HL-60 (cell line): ENCODE results near the gene CXCL8.

ENCODE experiments used
- DNase-seq, 2 experiments: peaks; one replicate each; pipeline ENCODE4 v3.0.0-alpha.2; 2010 to 2020; ENCODE audit warnings: low read depth in 1 of 2, low spot score in 1 of 2
- H3K27ac ChIP-seq: fragments of 250-450 bp; sonication (Bioruptor Pico); replicated peaks from 2 replicates; pipeline ENCODE4 v1.5.1; 2020; ENCODE audit warnings: mild to moderate bottlenecking, moderate library complexity
- H3K27me3 ChIP-seq: fragments of 250-450 bp; sonication (Bioruptor Pico); 2 replicates; pipeline ENCODE4 v1.5.1; 2021; ENCODE audit warnings: mild to moderate bottlenecking, moderate library complexity; ENCODE audit not compliant: insufficient read depth, poor library complexity, severe bottlenecking
- H3K4me3 ChIP-seq: replicated peaks from 2 replicates; pipeline ENCODE4 v1.5.1; 2011; ENCODE audit warnings: mild to moderate bottlenecking, control low read depth, low read length; ENCODE audit not compliant: insufficient read depth
- CTCF ChIP-seq: IDR thresholded peaks from one replicate; pipeline ENCODE4 v1.5.1; 2011; ENCODE audit warnings: low read length, control low read depth, inconsistent platforms; ENCODE audit not compliant: insufficient read depth
- GABPA ChIP-seq: IDR thresholded peaks from 2 replicates; pipeline ENCODE4 v1.6.1; 2012; ENCODE audit warnings: low read depth
- POLR2AphosphoS5 ChIP-seq: IDR thresholded peaks from 2 replicates; pipeline ENCODE4 v1.6.1; 2012; ENCODE audit warnings: low read depth
- REST ChIP-seq: IDR thresholded peaks from 2 replicates; pipeline ENCODE4 v1.6.1; 2012; ENCODE audit warnings: low read depth; ENCODE audit not compliant: insufficient replicate concordance
- SPI1 ChIP-seq: IDR thresholded peaks from 2 replicates; pipeline ENCODE4 v1.6.1; 2012; ENCODE audit warnings: low read depth, mild to moderate bottlenecking, borderline replicate concordance

The CXCL8 gene

GRCh38 chr4:73721909-73722308, 18.5 kb upstream of the CXCL8 start:
- DNase-seq: no peak
- Histone ChIP-seq H3K27me3 (no peaks in the 10 kb centered on the region), H3K27ac (no peak overlapping the region), H3K4me3 (no peak overlapping the region)
- TF ChIP-seq SPI1 (no peak), GABPA (no peak), CTCF (no peak), REST (no peak), POLR2AphosphoS5 (no peak)

- no peak overlapping the region for H3K27ac ChIP-seq
- no peak overlapping the region for H3K4me3 ChIP-seq
- H3K27me3 ChIP-seq: no peaks in the 10 kb centered on the region
- TF ChIP-seq SPI1 (no peak), GABPA (no peak), POLR2AphosphoS5 (no peak), REST (no peak), CTCF (no peak)
- DNase-seq: no peak
These were observed 17.3 kb upstream of the CXCL8 start for GRCh38 chr4:73723023-73723422.

- no peak overlapping the region for H3K27ac ChIP-seq
- no peak for TF ChIP-seq REST
- H3K4me3 ChIP-seq: no peak overlapping the region
- no peaks in the 10 kb centered on the region for H3K27me3 ChIP-seq
- no peak for DNase-seq
These were observed 16.4 kb upstream of the CXCL8 start for GRCh38 chr4:73723928-73724327.

GRCh38 chr4:73725510-73725909, 14.9 kb upstream of the CXCL8 start:
- H3K4me3 ChIP-seq: no peak overlapping the region
- TF ChIP-seq CTCF (no peak), SPI1 (no peak), GABPA (no peak), REST (no peak), POLR2AphosphoS5 (no peak)
- DNase-seq: no peak
- H3K27me3 ChIP-seq: no peaks in the 10 kb centered on the region
- H3K27ac ChIP-seq: no peak overlapping the region
